Bronchial epithelial cell (primary cell): ENCODE data around the gene ALOX5. TPM values are rescaled to one million over a fixed set of nuclear protein-coding genes. Genes with fewer than 3 reads are reported as not detected.
A peak's percentile ranks its signal among the peaks of the same experiment; 100 is the strongest.

Experiments
- DNase-seq: peaks from one replicate; pipeline ENCODE4 v3.0.0-alpha.2; 2010; ENCODE audit warnings: low read depth
- FAIRE-seq: peaks from 2 replicates; lab custom pipeline; 2011; peaks lifted over from hg19 to GRCh38; lab: Jason Lieb, UNC
- H3K27me3 ChIP-seq: 2 replicates; pipeline ENCODE4 v1.5.1; 2011; ENCODE audit warnings: low read length; ENCODE audit not compliant: control insufficient read depth, insufficient read depth
- H3K36me3 ChIP-seq: 2 replicates; pipeline ENCODE4 v1.5.1; 2011; ENCODE audit warnings: low read length; ENCODE audit not compliant: control insufficient read depth, insufficient read depth
- H3K4me3 ChIP-seq: 2 replicates; pipeline ENCODE4 v1.5.1; 2011; ENCODE audit warnings: mild to moderate bottlenecking, low read depth, low read length, control low read depth
- CTCF ChIP-seq: IDR thresholded peaks from 2 replicates; pipeline ENCODE4 v1.5.1; 2011; ENCODE audit warnings: mild to moderate bottlenecking, moderate library complexity, low read length, control low read depth, inconsistent platforms; ENCODE audit not compliant: insufficient read depth, severe bottlenecking
- total RNA-seq: library from RNA; depleted of rRNA; stranded (reverse); fragments of >200 nt; gene quantifications from 2 replicates; pipeline ENCODE4 v1.2.1, GENCODE V29; 2014

ALOX5 gene
- total RNA-seq, 1 donor from 2014 or later, result 0.26 TPM

- no peak overlapping the region for H3K4me3 ChIP-seq
- DNase-seq (no peak), FAIRE-seq (no peak)
- H3K27me3 ChIP-seq, result no peaks in the 10 kb centered on the region
- peaks cover 1% of the 10 kb centered on the region for H3K36me3 ChIP-seq
- no peak for TF ChIP-seq CTCF
Measured at GRCh38 chr10:45460235-45460878, 86.3 kb downstream of the ALOX5 start.

- no peaks in the 10 kb centered on the region for H3K27me3 ChIP-seq
- TF ChIP-seq CTCF, result no peak
- no peak for FAIRE-seq
- H3K4me3 ChIP-seq, result no peak overlapping the region
- peaks cover 1% of the 10 kb centered on the region for H3K36me3 ChIP-seq
- no peak for DNase-seq
Measured at GRCh38 chr10:45461034-45461433, 87.0 kb downstream of the ALOX5 start.

GRCh38 chr10:45463244-45464116, 89.5 kb downstream of the ALOX5 start:
- no peak for FAIRE-seq

GRCh38 chr10:45464958-45465567, 91.0 kb downstream of the ALOX5 start:
- FAIRE-seq (peak; percentile 95), DNase-seq (peak; percentile 41)
- Histone ChIP-seq H3K36me3 (peaks cover 1% of the 10 kb centered on the region), H3K27me3 (no peaks in the 10 kb centered on the region), H3K4me3 (no peak overlapping the region)
- TF ChIP-seq CTCF, result peak; percentile 99

More at GRCh38 chr10:45463244-45464116, 89.5 kb downstream of the ALOX5 start:
- Histone ChIP-seq H3K4me3 (no peak overlapping the region), H3K27me3 (no peaks in the 10 kb centered on the region), H3K36me3 (peaks cover 1% of the 10 kb centered on the region)
- no peak for DNase-seq
- no peak for TF ChIP-seq CTCF

- FAIRE-seq (no peak), DNase-seq (peak; percentile 16)
- H3K36me3 ChIP-seq, result no peaks in the 10 kb centered on the region
- TF ChIP-seq CTCF, result no peak
- no peaks in the 10 kb centered on the region for H3K27me3 ChIP-seq
- no peak overlapping the region for H3K4me3 ChIP-seq
Measured at GRCh38 chr10:45466784-45467183, 92.8 kb downstream of the ALOX5 start.
